Activated gamma-delta T cell treated with Interleukin-2 at 50 U/mL for 16 hours (primary cell): ENCODE measurements around the gene PDGFA.

Source experiments
- DNase-seq: peaks from one replicate; pipeline ENCODE4 v3.0.0-alpha.2; 2020

Gene PDGFA

DNA sequence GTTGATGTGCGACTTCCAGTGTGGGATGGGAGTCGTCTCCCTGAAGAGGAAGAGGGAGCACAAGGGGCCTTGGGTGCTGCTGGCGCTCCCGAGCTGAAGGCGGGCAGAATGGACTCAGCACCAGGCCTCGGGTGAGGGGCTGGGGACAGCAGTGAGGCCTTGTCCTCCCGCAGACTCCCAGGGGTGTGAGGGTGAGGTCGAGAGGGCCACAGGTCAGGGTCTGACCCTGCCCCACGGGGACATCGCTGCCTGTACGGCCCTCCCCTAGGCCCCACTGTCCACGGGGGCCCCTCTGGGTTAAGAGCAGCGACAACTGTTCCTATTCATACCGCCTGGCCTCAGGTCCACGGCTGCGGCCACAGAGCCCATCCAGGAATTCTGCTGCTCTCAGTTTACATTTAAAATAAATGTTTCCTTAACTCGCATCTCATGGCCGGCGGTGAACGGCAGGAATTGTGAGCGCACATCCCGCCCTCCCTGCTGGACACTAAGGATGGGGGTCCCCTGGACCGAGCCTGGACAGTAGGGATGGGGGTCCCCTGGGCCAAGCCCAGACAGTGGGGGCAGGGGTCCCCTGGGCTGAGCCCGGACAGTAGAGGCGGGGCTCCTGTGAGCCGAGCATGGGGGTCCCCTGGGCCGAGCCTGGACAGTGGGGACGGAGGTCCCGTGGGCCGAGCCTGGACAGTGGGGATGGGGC lies 61.7 kb downstream of the PDGFA start:
- no peak for DNase-seq

DNA sequence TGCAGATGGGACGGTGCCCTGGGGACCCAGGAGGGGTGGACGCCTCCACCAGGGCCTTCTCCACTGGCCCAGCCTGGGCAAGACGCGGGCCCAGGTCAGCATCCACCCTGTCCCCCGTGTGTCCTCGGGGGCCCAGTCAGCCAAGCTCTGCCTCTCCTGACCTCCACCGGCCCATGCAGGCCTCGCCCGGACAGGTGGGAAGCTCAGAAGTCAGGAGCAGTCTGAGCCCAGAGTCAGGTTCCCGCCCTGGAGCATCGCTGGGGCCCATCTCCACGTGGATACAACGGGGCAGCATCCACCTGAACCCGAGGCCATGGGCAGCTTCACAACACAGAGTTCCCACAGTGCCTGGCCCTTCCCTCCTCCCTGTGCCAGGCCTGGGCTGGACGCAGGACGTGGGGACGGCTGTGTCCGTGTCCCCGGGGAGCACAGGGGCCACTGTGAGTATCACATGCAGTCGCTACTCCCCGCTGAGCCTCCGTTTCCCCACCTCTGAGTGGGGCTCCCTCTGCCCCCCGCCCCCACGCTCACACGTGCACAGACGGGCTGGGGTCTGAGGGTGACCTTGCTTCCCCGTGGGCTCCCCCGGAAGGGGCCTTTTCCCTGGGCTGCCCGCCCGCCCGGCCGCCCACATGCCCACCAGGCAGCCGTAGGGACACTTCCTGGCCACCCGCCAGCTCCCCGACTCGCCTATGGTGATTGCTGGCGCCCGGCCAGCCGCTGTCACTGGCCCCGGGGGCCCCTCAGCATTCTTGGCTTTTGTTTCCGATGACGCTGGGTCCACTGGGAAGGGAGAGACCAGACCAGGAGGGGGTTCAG lies 64.3 kb downstream of the PDGFA start:
- DNase-seq = no peak

DNA sequence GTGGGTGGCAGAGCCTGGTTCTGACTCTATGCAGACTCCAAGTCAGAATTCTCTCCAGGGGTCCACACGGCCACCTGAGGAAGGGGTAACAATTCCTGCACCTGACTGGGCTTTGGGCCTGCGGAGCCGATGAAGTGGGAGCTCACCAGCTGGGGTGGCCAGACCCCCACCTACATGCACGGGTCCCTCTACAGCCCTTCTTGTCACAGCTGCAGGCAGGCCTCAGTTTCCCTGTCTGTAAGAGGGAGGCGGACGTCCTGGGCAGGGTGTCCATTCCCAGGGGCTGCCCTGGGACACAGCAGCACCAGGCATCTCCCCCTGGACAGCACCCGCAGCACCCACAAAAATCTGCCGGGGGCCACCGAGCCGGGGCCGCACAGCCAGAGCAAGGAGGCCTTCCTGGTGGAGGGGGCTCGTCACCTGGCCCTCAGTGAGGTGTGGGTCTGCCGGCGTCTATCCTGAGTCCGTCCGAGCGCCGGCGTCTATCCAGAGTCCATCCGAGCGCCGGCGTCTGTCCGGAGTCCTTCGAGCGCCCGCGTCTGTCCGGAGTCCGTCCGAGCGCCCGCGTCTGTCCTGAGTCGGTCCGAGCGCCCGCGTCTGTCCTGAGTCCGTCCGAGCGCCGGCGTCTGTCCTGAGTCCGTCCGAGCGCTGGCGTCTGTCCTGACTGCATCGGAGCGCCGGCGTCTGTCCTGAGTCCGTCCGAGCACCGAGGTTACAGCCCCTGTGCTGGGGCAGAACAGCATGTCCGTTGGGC lies 65.1 kb downstream of the PDGFA start:
- no peak for DNase-seq

DNA sequence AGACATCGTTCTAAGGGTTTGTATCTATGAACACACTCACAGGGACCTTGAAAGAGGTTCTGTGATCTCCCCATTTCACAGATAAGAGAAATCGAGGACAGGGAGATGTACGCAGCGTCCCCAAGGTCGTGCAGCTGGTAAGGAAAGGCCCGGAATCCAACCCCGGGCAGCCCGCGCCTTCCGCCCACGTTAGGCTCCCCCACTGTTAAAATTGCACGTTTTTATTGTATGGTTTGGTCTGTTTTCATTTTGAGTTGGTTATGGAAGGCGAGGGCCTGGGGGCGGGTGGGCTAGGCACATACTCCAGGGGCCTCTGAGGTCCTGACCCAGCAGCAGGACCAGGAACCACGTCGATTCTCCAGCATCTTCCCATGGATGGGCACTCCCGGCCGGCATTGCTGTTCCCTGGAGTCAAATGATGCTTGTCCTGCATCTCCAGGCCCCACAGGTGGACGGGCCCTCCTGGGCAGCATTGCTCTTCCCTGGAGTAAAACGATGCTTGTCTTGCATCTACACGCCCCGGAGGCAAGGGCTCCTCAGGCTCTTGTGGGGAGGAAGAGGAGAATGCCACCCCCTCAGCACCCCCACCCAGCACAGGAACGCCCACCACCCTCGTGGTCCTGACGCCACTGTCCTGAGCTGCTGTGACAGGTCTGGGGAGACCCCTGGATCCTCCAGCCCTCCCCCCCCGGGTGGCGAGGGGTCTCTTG lies 65.9 kb downstream of the PDGFA start:
- DNase-seq = no peak

DNA sequence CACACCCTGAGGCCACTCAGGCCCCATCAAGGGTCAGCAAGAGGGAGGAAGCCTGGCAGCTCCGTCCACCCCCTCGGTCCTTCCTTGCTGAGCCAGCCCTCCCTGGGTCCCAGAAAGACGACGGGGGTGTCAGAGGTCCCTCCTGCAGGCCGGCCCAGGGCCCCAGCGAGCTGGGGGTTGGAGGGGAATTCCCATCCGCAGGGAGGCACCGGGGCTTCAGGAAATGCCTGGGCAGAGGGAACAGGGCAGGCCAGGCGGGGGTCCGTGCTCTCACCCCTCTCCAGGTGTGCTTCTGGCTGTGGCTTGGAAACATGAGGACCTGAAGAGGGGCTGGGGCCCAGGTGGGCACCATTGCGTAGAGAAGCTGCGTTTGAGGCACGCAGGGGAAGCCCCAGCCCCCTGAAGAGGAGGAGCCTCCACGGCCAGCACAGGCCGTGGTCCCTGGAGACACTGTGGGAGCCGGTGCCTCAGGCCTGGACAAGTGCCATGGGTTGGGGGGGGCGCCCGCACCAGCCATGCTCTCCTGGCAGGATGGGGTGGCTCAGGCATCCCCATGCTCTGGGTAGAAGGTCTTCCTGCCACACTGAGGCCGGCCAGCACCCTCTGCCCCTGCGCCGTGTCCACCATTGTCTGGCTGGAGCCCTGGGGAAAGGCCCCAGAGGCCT lies 66.7 kb downstream of the PDGFA start:
- DNase-seq = no peak

DNA sequence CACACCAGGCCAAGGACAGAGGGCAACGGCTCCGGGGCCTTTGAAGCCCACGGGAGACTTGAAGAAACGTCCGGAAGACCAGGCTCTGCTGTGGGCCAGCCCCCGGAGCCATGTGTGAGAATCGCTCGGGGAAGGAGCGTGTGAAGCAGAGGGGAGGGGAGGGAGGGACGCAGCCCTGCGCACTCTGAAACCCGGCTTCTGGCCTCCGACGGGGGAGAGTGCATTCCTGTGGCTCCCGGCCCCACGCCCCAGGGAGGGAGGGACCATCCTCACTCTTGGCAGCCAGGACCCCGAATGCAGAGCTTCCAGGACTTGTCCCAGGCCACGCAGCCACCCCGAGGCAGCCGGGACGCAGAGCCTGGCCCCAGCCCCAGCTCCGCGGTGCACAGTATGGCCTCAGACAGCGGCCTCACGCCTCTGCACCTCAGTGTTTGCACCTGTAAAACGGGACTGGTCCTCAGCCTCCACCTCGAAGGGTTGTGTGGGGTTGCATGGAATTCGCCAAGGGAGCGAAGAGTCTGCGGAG lies 67.4 kb downstream of the PDGFA start:
- DNase-seq = no peak

DNA sequence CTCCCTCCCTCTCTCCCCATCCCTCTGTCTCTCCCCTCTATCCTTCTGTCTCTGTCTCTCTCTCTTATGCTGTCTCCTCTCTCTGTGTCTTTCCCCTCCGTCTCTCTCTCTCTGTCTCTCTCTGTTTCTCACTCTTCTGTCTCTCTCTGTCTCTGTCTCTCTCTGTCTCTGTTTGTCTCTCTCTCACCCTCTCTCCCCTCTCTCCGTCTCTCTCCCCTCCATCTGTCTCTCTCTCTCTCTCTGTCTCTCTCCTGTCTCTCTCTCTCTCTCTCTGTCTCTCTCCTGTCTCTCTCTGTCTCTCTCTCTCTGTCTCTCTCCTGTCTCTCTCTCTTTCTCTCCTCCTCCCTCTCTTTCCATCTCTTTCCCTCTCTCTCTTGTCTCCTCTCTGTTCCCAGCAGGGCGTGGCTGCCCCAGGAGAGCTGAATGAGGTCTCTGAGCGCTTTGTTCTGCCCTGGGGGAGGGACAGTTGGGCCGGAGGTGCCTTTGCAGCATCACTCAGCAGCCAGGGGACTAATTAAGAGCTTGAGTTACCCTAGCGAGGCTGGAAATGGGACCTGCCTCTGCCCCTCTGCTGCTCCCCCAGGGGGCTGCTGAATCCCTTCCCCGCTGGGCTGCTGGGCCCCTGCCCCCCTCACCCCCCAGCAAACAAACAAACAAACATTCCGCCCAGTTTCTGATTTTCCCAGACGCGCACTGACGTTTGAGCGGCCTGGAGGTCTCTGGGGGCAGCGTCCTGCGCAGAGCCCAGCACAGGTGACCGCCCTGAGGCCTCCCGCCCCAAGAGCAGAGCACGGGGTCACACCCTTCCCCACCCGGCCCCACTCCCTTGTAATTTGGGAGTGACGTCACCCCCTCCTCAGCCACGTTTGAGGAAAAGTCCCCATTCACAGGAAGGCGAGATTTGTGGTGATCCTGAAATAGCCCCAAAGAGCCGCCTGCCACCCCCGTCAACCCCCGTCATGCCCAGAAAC lies 68.1 kb downstream of the PDGFA start:
- DNase-seq = no peak

DNA sequence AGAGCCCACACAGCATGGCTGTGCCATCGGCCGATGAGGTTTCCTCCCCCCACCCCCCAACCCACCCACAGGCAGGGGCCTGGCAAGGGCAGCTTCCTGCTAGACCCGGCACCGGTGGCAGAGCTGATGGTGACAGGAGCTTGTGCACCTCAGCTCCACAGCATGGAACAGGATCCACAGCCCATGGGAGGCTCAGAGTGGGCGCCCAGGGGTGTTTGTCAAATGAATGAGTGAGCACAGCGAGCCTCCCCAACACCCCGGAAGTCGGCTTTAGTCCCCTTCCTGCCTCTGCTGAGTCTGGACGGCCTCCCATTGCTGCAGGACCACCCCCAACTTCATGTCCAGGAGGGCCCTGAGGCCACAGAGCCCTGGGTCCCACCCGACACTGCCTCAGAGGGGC lies 68.9 kb downstream of the PDGFA start:
- DNase-seq = no peak

DNA sequence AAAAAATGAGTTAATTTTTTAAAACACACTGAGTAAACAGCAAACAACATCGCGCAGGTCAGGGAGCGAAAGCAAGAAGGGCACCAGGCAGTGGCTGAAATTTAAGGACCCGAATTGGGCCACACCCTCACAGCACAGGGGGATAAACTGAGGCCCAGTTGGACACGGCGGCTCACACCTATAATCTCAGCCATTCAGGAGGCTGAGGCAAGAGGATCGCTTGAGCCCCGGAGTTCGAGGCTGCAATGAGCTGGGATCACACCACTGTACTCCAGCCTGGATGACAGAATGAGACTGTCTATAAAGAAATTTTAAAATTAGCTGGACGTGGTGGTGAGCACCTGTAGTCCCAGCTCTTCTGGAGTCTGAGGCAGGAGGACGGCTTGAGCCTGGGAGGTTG lies 69.6 kb downstream of the PDGFA start:
- DNase-seq = no peak

DNA sequence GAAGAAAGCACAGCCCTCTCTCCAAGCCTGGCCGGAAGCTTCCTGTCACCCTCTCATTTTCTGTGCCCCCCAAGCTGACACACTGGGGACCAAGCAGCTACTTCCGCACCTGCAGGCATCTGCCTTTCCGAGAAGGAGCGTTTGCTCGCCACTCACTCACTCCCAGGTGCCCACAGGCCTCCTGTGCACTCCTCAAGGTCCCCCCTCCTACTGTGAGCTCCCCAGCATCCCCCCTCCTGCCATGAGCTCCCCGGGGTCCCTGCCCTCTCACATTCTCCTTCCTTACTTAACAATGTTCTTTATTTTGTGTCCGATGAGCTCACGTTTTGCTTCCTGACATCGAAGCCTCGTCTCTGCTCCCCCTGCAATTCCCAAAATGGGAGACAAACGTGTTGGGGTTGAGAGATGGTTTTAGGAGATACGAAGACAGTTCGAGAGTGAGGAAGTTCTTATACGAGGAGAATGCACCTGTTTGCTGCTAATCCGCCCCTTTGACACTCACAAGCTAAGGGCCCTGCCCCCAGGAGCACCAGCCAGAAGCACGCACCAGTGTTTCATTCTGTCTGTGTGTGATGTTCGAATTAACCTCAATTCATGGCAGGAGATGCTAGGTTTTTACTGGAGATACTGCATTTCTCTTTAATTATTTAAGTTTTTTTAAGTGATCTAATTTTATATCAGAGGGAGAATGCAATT lies 70.2 kb downstream of the PDGFA start:
- DNase-seq = no peak

DNA sequence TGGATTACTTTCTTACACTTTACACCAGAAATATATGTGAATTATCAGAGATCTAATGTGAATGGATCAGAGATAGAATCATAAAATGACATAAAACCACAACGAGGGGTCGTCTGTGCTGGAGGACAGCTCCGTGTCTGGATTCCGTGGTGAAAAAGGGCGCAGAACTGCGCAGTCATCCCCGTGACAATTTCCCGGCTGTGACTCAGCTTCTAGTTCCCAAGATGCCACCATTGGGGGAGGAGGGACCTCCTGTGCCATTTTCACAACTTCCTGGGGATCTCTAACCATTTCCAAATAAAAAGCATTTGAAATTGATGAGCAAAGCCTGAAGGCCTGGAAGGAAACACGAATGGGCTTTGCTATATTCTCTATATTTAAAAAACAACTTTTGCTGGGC lies 72.1 kb downstream of the PDGFA start:
- DNase-seq = no peak
